HT1080 (cell line): ENCODE measurements around the gene CPNE4. TPM values are rescaled to one million over a fixed set of nuclear protein-coding genes. Genes with fewer than 3 reads are reported as not detected.

ENCODE experiments used
- DNase-seq: peaks from one replicate; pipeline ENCODE4 v3.0.0-alpha.2; 2015; ENCODE audit warnings: low read depth
- total RNA-seq: library from RNA; depleted of rRNA; stranded (reverse); fragments of >200 nt; shearing (Covaris generic); gene quantifications from 2 replicates; pipeline ENCODE4 v1.2.3, GENCODE V29; 2014

CPNE4 gene
- total RNA-seq, 1 experiment from 2014 or later: not detected

- peak; percentile 45 for DNase-seq
Measured at GRCh38 chr3:131702146-131702545, 332.7 kb downstream of the CPNE4 start.

- DNase-seq: no peak
Measured at GRCh38 chr3:131701153-131701770, 333.6 kb downstream of the CPNE4 start.

DNA sequence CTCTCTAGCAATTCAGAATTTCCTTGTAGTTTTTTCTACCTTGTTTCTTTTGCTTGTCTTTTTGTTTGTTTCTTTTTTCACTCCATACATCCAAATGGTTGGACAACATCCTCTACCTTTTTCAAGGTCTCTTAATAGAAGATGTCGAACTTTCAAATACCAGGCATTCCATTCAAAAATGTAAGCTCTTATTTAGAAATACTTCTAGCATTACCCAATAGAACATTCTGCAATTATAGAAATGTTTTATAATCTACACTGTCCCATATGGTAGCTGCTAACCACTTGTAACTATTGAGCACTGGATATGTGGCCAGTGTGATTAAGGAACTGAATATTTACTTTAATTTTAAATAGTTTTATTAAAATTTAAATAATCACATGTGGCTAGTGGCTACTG is 335.8 kb downstream of the CPNE4 start:
- DNase-seq: no peak

DNA sequence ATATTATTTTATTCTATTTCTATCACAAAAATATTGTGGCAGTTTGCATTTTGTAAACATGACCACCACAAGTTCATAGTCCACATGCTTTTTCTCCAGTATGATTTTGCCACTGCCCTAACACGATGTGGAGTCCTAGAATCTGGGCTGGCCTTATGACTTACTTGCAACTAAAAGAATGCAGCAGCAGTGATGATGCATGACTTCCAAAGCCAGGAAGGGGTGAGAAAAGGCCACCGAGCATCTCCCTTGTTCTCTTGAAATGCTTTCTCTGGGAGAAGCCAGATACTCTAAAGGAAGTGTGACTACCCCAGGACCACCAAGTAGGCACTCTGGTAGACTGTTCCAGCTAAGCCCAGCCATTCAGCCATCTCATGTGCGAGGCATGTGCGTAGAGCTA is 340.4 kb downstream of the CPNE4 start:
- no peak for DNase-seq

DNA sequence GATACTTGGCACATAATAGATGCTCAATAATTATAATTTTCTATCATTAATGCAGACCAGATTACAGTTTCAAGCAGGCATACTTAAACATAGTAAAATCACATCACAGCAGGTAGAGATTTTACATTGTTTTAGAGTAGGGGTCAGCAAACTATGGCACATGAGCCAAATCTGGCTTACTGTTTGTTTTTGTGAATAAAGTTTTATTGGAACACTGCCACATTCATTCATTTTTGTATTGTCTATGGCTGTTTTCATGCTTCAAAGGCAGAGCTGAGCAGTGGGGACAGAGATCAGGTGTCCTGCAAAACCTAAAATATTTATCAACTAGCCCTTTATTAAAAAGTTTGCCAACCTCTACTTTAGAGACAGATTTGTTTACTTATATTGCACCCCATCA is 342.5 kb downstream of the CPNE4 start:
- no peak for DNase-seq

GRCh38 chr3:131690800-131691199 is 344.0 kb downstream of the CPNE4 start:
- no peak for DNase-seq

DNA sequence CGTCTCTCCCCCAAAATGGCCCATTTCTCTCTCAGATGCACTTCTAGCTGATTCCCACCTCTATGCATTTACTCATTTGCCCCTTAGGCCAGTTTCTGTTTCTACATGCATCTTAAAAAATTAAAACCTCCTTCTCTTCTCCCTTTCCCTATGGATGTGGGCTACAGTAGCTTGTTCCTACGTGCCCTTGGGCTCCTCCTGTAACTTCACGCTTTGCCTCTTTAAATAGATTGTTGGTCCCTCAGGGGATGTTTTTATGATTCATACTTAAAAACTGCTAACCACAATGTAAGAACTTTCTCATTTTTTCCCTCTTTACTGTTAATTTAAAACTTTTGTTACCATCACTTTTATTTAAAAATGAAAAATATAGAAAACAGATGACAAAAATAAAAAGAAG is 346.4 kb downstream of the CPNE4 start:
- no peak for DNase-seq

DNA sequence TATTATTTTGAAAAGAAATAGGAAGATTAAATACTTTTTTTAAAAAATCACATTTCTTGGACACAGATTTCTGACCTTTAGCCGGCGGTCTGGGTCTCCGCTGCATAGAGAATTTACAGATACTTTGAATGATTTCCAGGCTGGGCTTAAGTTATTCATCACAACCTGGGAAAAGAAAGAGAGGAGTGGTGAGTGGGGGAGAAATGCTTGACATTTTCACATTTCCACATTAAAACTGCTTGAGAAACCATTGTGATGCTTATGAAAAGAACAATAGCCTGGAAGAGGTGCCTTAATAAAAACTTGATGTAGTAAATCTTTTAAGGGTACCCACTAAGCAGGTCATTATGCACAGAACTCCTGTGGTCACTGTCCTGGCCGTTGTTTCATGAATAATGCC is 365.2 kb downstream of the CPNE4 start:
- no peak for DNase-seq

GRCh38 chr3:131658771-131659170 is 376.0 kb downstream of the CPNE4 start:
- DNase-seq: no peak

GRCh38 chr3:131658115-131658514 is 376.7 kb downstream of the CPNE4 start:
- DNase-seq: peak; percentile 15

DNA sequence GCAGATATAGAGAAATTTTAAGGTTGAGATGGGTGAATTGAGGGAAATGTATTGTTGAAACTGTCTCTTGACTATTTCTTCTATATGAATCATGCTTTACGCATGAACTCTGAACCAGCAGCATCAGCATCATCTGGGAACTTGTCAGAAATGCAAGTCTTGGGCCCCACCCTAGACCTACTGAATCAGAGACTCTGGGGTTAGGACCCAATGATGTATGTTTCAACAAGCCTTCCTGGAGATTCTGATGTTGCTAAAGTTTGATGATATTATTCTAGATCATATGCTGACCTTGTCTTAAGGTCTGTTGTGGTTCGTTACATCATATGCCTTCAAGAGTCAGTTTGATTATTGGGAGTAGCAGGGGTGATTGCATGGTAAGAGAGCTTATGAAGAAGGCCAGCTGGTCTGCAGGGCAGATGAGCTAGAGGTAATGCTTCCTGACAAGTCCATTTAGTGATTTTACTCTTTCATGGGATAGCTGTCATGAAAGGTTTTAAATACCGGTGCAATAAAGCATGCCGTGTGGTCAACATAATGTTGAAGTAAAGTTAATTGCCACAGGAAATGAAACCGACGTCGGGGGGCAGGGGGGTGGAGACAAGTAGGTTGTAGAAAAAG is 379.6 kb downstream of the CPNE4 start:
- DNase-seq: peak; percentile 20

DNA sequence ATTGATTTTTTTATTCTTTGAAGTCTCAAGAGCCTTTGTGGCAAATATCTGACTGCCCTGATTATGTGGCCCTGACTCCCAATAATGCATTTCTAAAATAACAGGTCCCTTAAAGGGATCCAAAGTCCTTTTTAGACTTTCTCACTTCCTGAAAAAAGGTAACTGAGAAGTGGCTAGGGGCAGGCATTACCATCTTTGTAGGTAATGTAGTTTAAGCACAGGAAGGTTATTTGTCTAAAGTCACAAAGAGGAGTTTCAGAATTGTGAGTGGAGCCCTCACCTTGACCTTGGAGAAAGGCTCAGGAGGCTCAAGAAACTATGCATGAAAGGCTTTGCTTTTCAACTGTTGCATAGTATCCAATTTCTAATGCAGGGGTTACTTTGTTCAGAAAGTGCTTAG is 389.2 kb downstream of the CPNE4 start:
- no peak for DNase-seq

GRCh38 chr3:131636266-131636775 is 398.5 kb downstream of the CPNE4 start:
- no peak for DNase-seq

- no peak for DNase-seq
Measured at GRCh38 chr3:131630807-131631206, 404.0 kb downstream of the CPNE4 start.

- DNase-seq: no peak
Measured at GRCh38 chr3:131630097-131630496, 404.7 kb downstream of the CPNE4 start.

DNA sequence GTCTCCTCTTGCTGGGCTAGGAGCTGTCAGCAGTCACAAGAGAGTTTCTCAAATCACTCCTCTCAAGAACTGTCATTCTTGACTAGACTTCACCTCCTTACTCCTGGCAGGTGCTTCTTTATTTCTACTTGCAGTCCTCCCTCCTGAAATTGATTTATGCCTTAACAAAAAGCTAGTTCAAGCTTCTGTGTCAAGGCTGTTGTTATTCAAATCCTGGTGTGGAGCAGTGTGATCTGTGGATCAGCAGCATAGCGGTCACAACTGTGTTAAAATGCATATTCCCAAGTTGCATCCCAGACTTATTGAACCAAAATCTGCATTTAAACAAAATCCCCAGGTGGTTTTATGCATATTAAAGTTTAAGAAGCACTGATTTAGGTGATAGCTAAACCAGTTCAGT is 411.4 kb downstream of the CPNE4 start:
- DNase-seq: no peak

- no peak for DNase-seq
Measured at GRCh38 chr3:131622726-131623125, 412.1 kb downstream of the CPNE4 start.

- no peak for DNase-seq
Measured at GRCh38 chr3:131620977-131621376, 413.8 kb downstream of the CPNE4 start.

GRCh38 chr3:131619821-131620220 is 415.0 kb downstream of the CPNE4 start:
- DNase-seq: no peak

GRCh38 chr3:131616719-131617118 is 418.1 kb downstream of the CPNE4 start:
- no peak for DNase-seq

- no peak for DNase-seq
Measured at GRCh38 chr3:131612745-131613144, 422.1 kb downstream of the CPNE4 start.

GRCh38 chr3:131610174-131610573 is 424.6 kb downstream of the CPNE4 start:
- DNase-seq: no peak

DNA sequence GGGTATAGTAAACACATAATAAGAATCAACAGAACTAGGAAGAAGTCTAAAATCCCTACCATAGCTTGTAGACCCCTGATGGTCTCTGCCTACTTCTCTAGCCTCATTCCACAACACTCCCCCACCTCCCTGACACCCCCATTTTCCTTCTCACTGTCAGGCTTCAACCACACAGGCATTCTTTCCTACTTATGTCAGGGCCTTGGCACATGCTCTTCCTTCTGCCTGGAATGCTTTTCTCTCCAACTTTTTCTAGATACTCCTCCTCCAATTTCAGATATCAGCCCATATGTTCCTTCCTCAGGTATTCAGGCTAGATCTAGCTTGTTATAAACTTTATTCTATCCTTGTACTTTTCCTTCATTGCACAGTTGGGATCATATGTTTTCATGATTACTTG is 426.1 kb downstream of the CPNE4 start:
- peak; percentile 13 for DNase-seq
